NCI-H2227 (cell line): Measurements from ENCODE around the gene HTR2B.
"Not testable (repeated sequence)": the region's sequence is repeated elsewhere in the genome, so short reads cannot be mapped to it uniquely, and the experiment has no call there.

Experiments used
- DNase-seq: peaks from one replicate; lab custom pipeline; 2025; ENCODE audit not compliant: unreplicated experiment; lab: John Stamatoyannopoulos, UW

HTR2B gene

GRCh38 chr2:231124838-231125568 is at the start of gene HTR2B:
TSS of gene HTR2B (minus strand) at chr2:231125042. CDS start at chr2:231123764, 1,278 bp downstream.
- no peak for DNase-seq

GRCh38 chr2:231174211-231174651 is 49.4 kb upstream of the HTR2B start:
- DNase-seq: no peak

GRCh38 chr2:231172025-231172424 is 47.2 kb upstream of the HTR2B start:
- DNase-seq: no peak

- DNase-seq: no peak
Observed at GRCh38 chr2:231170055-231170454, 45.2 kb upstream of the HTR2B start.

GRCh38 chr2:231169488-231169887 is 44.6 kb upstream of the HTR2B start:
- DNase-seq: no peak

GRCh38 chr2:231168460-231169139 is 43.8 kb upstream of the HTR2B start:
- no peak for DNase-seq

GRCh38 chr2:231167745-231168459 is 43.1 kb upstream of the HTR2B start:
- DNase-seq: no peak

GRCh38 chr2:231163414-231164095 is 38.7 kb upstream of the HTR2B start:
- no peak for DNase-seq

GRCh38 chr2:231163011-231163410 is 38.2 kb upstream of the HTR2B start:
- no peak for DNase-seq

GRCh38 chr2:231161877-231162329 is 37.1 kb upstream of the HTR2B start:
- no peak for DNase-seq

- DNase-seq: no peak
Observed at GRCh38 chr2:231161252-231161839, 36.5 kb upstream of the HTR2B start.

GRCh38 chr2:231160701-231161100 is 35.9 kb upstream of the HTR2B start:
- DNase-seq: no peak

GRCh38 chr2:231159306-231159705 is 34.5 kb upstream of the HTR2B start:
- no peak for DNase-seq

- no peak for DNase-seq
Observed at GRCh38 chr2:231152800-231153557, 28.1 kb upstream of the HTR2B start.

GRCh38 chr2:231146665-231147064 is 21.8 kb upstream of the HTR2B start:
- DNase-seq: no peak

GRCh38 chr2:231144896-231145295 is 20.1 kb upstream of the HTR2B start:
- DNase-seq: no peak

GRCh38 chr2:231140808-231141207 is 16.0 kb upstream of the HTR2B start:
- DNase-seq: not testable (repeated sequence)

GRCh38 chr2:231139796-231140195 is 15.0 kb upstream of the HTR2B start:
- no peak for DNase-seq

- DNase-seq: no peak
Observed at GRCh38 chr2:231138699-231139098, 13.9 kb upstream of the HTR2B start.
